GM12878 (cell line): ENCODE results near the gene DYDC1. TPM values are rescaled to one million over a fixed set of nuclear protein-coding genes. Genes with fewer than 3 reads are reported as not detected.

Experiments
- ATAC-seq: fragments of 200-7000 bp; cut with Tn5 transposase; 3 replicates; pipeline ENCODE4 v1.9.1; 2020; ENCODE audit warnings: mild to moderate bottlenecking, moderate library complexity
- BruUV-seq: library from RNA; stranded (reverse); fragments of 400-500 nt; replicated peaks from 2 replicates; lab custom pipeline; 2021; lab: Mats Ljungman, UMichigan
- CTCF ChIA-PET: fragments of 300-600 bp; sonication (Branson Sonifier 250); formaldehyde crosslinking; extraction: SDS; loops from one replicate; lab custom pipeline; 2021; ENCODE audit warnings: inconsistent platforms; lab: Yijun Ruan, JAX
- POLR2A ChIA-PET: fragments of 350-600 bp; formaldehyde crosslinking; extraction: SDS; loops from one replicate; lab custom pipeline; 2021; ENCODE audit warnings: inconsistent platforms; lab: Charles Lee
- RAD21 ChIA-PET: fragments of 300-600 bp; sonication (Branson Sonifier 250); formaldehyde crosslinking; loops from one replicate; lab custom pipeline; 2023; ENCODE audit warnings: antibody characterized with exemption; ENCODE audit not compliant: unreplicated experiment; lab: Charles Lee
- SMC1A ChIA-PET: fragments of 300-600 bp; sonication (Branson Sonifier 250); formaldehyde crosslinking; loops from one replicate; lab custom pipeline; 2023; ENCODE audit not compliant: unreplicated experiment, uncharacterized antibody; lab: Charles Lee
- DNase-seq: peaks from one replicate; pipeline ENCODE4 v3.0.0-alpha.2; 2011; ENCODE audit warnings: low read depth, low spot score
- FAIRE-seq: peaks from 3 replicates; lab custom pipeline; 2011; peaks lifted over from hg19 to GRCh38; lab: Jason Lieb, UNC
- H2AFZ ChIP-seq: 2 replicates; pipeline ENCODE4 v1.6.0; 2011; ENCODE audit warnings: low read depth, low read length, control low read depth; ENCODE audit not compliant: control insufficient read depth
- H3K27ac ChIP-seq: 2 replicates; pipeline ENCODE4 v1.5.1; 2011; ENCODE audit warnings: control low read depth; ENCODE audit not compliant: control insufficient read depth, insufficient read depth
- H3K27me3 ChIP-seq, 2 experiments: replicated peaks in 1 of 2; 2 replicates each; pipeline versions ENCODE4 v1.6.0 to v1.6.1; 2011; ENCODE audit warnings: low read length in 1 of 2; ENCODE audit not compliant: control insufficient read depth in 2 of 2, insufficient read depth in 2 of 2
- H3K36me3 ChIP-seq, 2 experiments: 2 replicates each; pipeline ENCODE4 v1.5.1; 2011; ENCODE audit warnings: low read length in 1 of 2; ENCODE audit not compliant: control insufficient read depth in 2 of 2, insufficient read depth in 2 of 2
- H3K4me1 ChIP-seq: 2 replicates; pipeline ENCODE4 v1.6.1; 2011; ENCODE audit warnings: mild to moderate bottlenecking, low read length, moderate library complexity, mixed read lengths; ENCODE audit not compliant: control insufficient read depth, insufficient read depth
- H3K4me2 ChIP-seq: 2 replicates; pipeline ENCODE4 v1.6.0; 2011; ENCODE audit warnings: control low read depth; ENCODE audit not compliant: control insufficient read depth, insufficient read depth
- H3K4me3 ChIP-seq: fragments of 200-600 bp; sonication (generic); 2 replicates; pipeline ENCODE4 v1.5.1; 2016
- H3K79me2 ChIP-seq: 2 replicates; pipeline ENCODE4 v1.6.0; 2011; ENCODE audit warnings: low read length; ENCODE audit not compliant: control insufficient read depth, insufficient read depth
- H3K9ac ChIP-seq: 2 replicates; pipeline ENCODE4 v1.8.0; 2011; ENCODE audit warnings: low read length, control low read depth, mixed read lengths; ENCODE audit not compliant: control insufficient read depth, insufficient read depth
- H3K9me3 ChIP-seq: replicated peaks from 3 replicates; pipeline ENCODE4 v1.5.1; 2011; ENCODE audit warnings: mild to moderate bottlenecking, low read length; ENCODE audit not compliant: control insufficient read depth, insufficient read depth
- H4K20me1 ChIP-seq: 2 replicates; pipeline ENCODE4 v1.6.0; 2011; ENCODE audit not compliant: control insufficient read depth, insufficient read depth
- E2F4 ChIP-seq: IDR thresholded peaks from 2 replicates; pipeline ENCODE4 v1.6.1; 2012; ENCODE audit warnings: low read depth, low read length, improper control_type of control experiment
- EGR1 ChIP-seq, 2 experiments: IDR thresholded peaks; 1 replicate in 1 of 2; 2 replicates in 1 of 2; pipeline ENCODE4 v1.6.1; 2011 to 2012; ENCODE audit warnings: low read depth in 2 of 2, low read length in 2 of 2, borderline replicate concordance in 1 of 2, mild to moderate bottlenecking in 1 of 2, moderate library complexity in 1 of 2
- FOS ChIP-seq: IDR thresholded peaks from 3 replicates; pipeline ENCODE4 v1.6.1; 2011; ENCODE audit warnings: borderline replicate concordance; ENCODE audit not compliant: insufficient read length; ENCODE audit errors: extremely low read depth
- IKZF2 ChIP-seq, 2 experiments: fragments of 450-650 bp; IDR thresholded peaks; 2 replicates each; pipeline ENCODE4 v1.6.1; 2017; ENCODE audit warnings: mild to moderate bottlenecking in 2 of 2, moderate library complexity in 2 of 2
- IRF4 ChIP-seq: IDR thresholded peaks from 2 replicates; pipeline ENCODE4 v1.6.1; 2011; ENCODE audit warnings: low read depth, low read length
- NR2F1 ChIP-seq: fragments of 450-650 bp; conservative IDR thresholded peaks from 2 replicates; pipeline ENCODE4 v1.6.1; 2017; ENCODE audit warnings: mild to moderate bottlenecking
- POLR2A ChIP-seq: IDR thresholded peaks from 2 replicates; pipeline ENCODE4 v1.6.1; 2011; ENCODE audit warnings: low read depth, mild to moderate bottlenecking, low read length
- RB1 ChIP-seq: fragments of 450-650 bp; formaldehyde crosslinking; IDR thresholded peaks from 2 replicates; pipeline ENCODE4 v1.6.1; 2017; ENCODE audit warnings: mild to moderate bottlenecking, borderline replicate concordance
- SIN3A ChIP-seq: IDR thresholded peaks from 2 replicates; pipeline ENCODE4 v1.6.1; 2012; ENCODE audit warnings: low read depth, low read length, improper control_type of control experiment
- SPI1 ChIP-seq: IDR thresholded peaks from 2 replicates; pipeline ENCODE4 v1.6.1; 2011; ENCODE audit warnings: low read depth, mild to moderate bottlenecking, low read length, moderate library complexity, borderline replicate concordance; ENCODE audit not compliant: insufficient read depth
- TAF1 ChIP-seq: IDR thresholded peaks from 2 replicates; pipeline ENCODE4 v1.6.1; 2011; ENCODE audit warnings: mild to moderate bottlenecking, low read depth, low read length, borderline replicate concordance
- WRNIP1 ChIP-seq: IDR thresholded peaks from 2 replicates; pipeline ENCODE4 v1.6.1; 2011; ENCODE audit warnings: low read depth, low read length, improper control_type of control experiment, borderline replicate concordance
- WGBS: methylation state at CpG from one replicate; pipeline ENCODE4 v1.1.6; 2016; ENCODE audit warnings: low lambda C conversion rate; ENCODE audit not compliant: insufficient replicate concordance, insufficient coverage; ENCODE audit errors: missing lambda C conversion rate; 5-methylcytosine and 5-hydroxymethylcytosine counted together
- in situ Hi-C: fragments of 300-500 bp; cut with MboI; formaldehyde crosslinking; loops from 9 replicates; pipeline ENCODE4 v1.14.3; 2018; ENCODE audit warnings: mixed read lengths
- intact Hi-C: fragments of 100-400 bp; cut with micrococcal nuclease; formaldehyde crosslinking; loops from one replicate; pipeline ENCODE4 v1.14.2; 2022; ENCODE audit not compliant: unreplicated experiment
- polyA plus RNA-seq, 11 experiments: library from polyadenylated mRNA; depleted of rRNA in 4 of 11; unstranded in 6 of 11; stranded (reverse) in 5 of 11; fragments of >200 nt; fragmentation: Nextera tagmentation in 4 of 11; fragmentation: Illumina TruSeq in 1 of 11; extraction: Ambion mirVana in 4 of 11; extraction: Trizol in 1 of 11; gene quantifications; 1 replicate in 1 of 11; 2 replicates in 10 of 11; pipeline versions ENCODE4 v1.2.1 to v1.2.3, GENCODE V29; 2011 to 2016; ENCODE audit warnings: inconsistent platforms in 2 of 11, missing spikeins in 2 of 11, low read depth in 1 of 11
- total RNA-seq, 4 experiments: library from RNA; depleted of rRNA in 3 of 4; stranded (reverse); fragments of >200 nt in 3 of 4; fragmentation: Illumina TruSeq in 1 of 4; extraction: Trizol in 1 of 4; gene quantifications; 2 replicates each; pipeline versions ENCODE4 v1.2.1 to v1.2.3, GENCODE V29; 2013 to 2021
- TF ChIP-seq, protein P1 (sequence below): fragments of 450-650 bp; IDR thresholded peaks from 2 replicates; pipeline ENCODE4 v1.6.1; 2017; ENCODE audit warnings: mild to moderate bottlenecking, moderate library complexity
- TF ChIP-seq, protein P2 (sequence below): fragments of 450-650 bp; IDR thresholded peaks from 2 replicates; pipeline ENCODE4 v1.6.1; 2016; ENCODE audit warnings: mild to moderate bottlenecking
- TF ChIP-seq, protein P3 (sequence below): IDR thresholded peaks from 2 replicates; pipeline ENCODE4 v1.6.1; 2012; ENCODE audit warnings: low read length, inconsistent platforms

Gene DYDC1
- total and polyA plus RNA-seq, 10 of the 15 experiments (the other 5 are each of a cell fraction or from before 2014, with no cell fraction given): not detected

GRCh38 chr10:80379701-80380100 lies 23.1 kb upstream of the DYDC1 start:
- FAIRE-seq: no peak
- H3K9ac ChIP-seq: no peak overlapping the region
- in situ Hi-C loops: loop anchor here (5.0 kb wide), 1 partner anchor 128 kb away; no protein-coding TSS in a partner anchor
- ChIA-PET POLR2A (no interaction called here), CTCF (interaction anchor here (1.3 to 2.3 kb wide), 2 partner anchors 43 to 65 kb away, joined by 10 to 13 read pairs; no protein-coding TSS in a partner anchor), SMC1A (interaction anchor here (1.8 to 1.9 kb wide), 2 partner anchors 65 to 126 kb away, joined by 7 read pairs; no protein-coding TSS in a partner anchor), RAD21 (interaction anchor here (0.9 kb wide), 1 partner anchor 126 kb away, joined by 3 read pairs; no protein-coding TSS in a partner anchor)
- no peaks in the 10 kb centered on the region for H3K4me1 ChIP-seq
- no peak overlapping the region for H3K27ac ChIP-seq
- H3K4me2 ChIP-seq: no peak overlapping the region
- intact Hi-C loops: loop anchor here (5.0 to 10.0 kb wide), 3 partner anchors 123 to 543 kb away; no protein-coding TSS in a partner anchor
- no peaks in the 10 kb centered on the region; the same call in 2 of the 3 replicates for H3K9me3 ChIP-seq
- no peaks in the 10 kb centered on the region for H3K36me3 ChIP-seq
- no peak overlapping the region for H3K4me3 ChIP-seq
- H4K20me1 ChIP-seq: no peaks in the 10 kb centered on the region
- ATAC-seq: no peak
- no peak overlapping the region for H2AFZ ChIP-seq
- H3K79me2 ChIP-seq: no peaks in the 10 kb centered on the region
- no peak for DNase-seq
- H3K27me3 ChIP-seq: peaks cover 0 to 4% of the 10 kb centered on the region in 2 experiments; a peak in 2 of 4 replicates
- BruUV-seq: no TSS peak
- WGBS: 48% methylated on average over 3 of the region's 3 CpGs
- TF ChIP-seq IKZF2 (IDR thresholded peaks at IDR 0.05): no peak
- TF ChIP-seq, protein P1, sequence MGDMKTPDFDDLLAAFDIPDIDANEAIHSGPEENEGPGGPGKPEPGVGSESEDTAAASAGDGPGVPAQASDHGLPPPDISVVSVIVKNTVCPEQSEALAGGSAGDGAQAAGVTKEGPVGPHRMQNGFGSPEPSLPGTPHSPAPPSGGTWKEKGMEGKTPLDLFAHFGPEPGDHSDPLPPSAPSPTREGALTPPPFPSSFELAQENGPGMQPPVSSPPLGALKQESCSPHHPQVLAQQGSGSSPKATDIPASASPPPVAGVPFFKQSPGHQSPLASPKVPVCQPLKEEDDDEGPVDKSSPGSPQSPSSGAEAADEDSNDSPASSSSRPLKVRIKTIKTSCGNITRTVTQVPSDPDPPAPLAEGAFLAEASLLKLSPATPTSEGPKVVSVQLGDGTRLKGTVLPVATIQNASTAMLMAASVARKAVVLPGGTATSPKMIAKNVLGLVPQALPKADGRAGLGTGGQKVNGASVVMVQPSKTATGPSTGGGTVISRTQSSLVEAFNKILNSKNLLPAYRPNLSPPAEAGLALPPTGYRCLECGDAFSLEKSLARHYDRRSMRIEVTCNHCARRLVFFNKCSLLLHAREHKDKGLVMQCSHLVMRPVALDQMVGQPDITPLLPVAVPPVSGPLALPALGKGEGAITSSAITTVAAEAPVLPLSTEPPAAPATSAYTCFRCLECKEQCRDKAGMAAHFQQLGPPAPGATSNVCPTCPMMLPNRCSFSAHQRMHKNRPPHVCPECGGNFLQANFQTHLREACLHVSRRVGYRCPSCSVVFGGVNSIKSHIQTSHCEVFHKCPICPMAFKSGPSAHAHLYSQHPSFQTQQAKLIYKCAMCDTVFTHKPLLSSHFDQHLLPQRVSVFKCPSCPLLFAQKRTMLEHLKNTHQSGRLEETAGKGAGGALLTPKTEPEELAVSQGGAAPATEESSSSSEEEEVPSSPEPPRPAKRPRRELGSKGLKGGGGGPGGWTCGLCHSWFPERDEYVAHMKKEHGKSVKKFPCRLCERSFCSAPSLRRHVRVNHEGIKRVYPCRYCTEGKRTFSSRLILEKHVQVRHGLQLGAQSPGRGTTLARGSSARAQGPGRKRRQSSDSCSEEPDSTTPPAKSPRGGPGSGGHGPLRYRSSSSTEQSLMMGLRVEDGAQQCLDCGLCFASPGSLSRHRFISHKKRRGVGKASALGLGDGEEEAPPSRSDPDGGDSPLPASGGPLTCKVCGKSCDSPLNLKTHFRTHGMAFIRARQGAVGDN: no peak
- no peak for TF ChIP-seq POLR2A
- no peak for TF ChIP-seq IRF4
- no peak for TF ChIP-seq NR2F1
- no peak for TF ChIP-seq E2F4
- TF ChIP-seq, protein P2, sequence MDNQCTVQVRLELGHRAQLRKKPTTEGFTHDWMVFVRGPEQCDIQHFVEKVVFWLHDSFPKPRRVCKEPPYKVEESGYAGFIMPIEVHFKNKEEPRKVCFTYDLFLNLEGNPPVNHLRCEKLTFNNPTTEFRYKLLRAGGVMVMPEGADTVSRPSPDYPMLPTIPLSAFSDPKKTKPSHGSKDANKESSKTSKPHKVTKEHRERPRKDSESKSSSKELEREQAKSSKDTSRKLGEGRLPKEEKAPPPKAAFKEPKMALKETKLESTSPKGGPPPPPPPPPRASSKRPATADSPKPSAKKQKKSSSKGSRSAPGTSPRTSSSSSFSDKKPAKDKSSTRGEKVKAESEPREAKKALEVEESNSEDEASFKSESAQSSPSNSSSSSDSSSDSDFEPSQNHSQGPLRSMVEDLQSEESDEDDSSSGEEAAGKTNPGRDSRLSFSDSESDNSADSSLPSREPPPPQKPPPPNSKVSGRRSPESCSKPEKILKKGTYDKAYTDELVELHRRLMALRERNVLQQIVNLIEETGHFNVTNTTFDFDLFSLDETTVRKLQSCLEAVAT: no peak
- no peak for TF ChIP-seq SPI1
- TF ChIP-seq WRNIP1: no peak
- no peak for TF ChIP-seq EGR1 (IDR thresholded peaks at IDR 0.05; ENCODE audit: borderline replicate concordance in 1 of 2, low read depth in 2 of 2, low read length in 2 of 2)
- TF ChIP-seq, protein P3, sequence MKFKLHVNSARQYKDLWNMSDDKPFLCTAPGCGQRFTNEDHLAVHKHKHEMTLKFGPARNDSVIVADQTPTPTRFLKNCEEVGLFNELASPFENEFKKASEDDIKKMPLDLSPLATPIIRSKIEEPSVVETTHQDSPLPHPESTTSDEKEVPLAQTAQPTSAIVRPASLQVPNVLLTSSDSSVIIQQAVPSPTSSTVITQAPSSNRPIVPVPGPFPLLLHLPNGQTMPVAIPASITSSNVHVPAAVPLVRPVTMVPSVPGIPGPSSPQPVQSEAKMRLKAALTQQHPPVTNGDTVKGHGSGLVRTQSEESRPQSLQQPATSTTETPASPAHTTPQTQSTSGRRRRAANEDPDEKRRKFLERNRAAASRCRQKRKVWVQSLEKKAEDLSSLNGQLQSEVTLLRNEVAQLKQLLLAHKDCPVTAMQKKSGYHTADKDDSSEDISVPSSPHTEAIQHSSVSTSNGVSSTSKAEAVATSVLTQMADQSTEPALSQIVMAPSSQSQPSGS: no peak
- no peak for TF ChIP-seq RB1
- no peak for TF ChIP-seq TAF1
- no peak for TF ChIP-seq SIN3A
- TF ChIP-seq FOS: no peak
